HG03521 (cell line): ENCODE results near the gene EFTUD2.
"Not testable (repeated sequence)": the region's sequence is repeated elsewhere in the genome, so short reads cannot be mapped to it uniquely, and the experiment has no call there.

ENCODE experiments used
- ATAC-seq: cut with Tn5 transposase; IDR thresholded peaks from one replicate; pipeline ENCODE4 v1.9.1; 2021; ENCODE audit warnings: mild to moderate bottlenecking, moderate library complexity; ENCODE audit not compliant: unreplicated experiment

Gene EFTUD2

DNA sequence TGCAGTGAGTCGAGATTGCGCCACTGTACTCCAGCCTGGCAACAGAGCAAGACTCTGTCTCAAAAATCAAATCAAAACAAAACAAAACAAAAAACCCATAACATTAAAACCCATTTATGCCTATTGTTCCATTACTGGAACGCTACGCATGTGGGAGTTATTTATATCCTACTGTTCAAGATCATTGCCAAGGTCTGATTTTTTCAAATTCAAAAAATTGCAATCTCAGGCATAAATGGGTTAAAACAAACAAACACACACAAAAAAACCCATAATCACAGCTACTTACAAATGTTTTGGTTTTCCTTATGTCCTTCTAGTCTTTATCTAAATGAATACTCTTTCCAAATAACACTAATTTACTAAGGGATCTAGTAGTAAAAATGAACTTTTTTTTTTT lies 87.0 kb downstream of the EFTUD2 start:
- ATAC-seq, result no peak

DNA sequence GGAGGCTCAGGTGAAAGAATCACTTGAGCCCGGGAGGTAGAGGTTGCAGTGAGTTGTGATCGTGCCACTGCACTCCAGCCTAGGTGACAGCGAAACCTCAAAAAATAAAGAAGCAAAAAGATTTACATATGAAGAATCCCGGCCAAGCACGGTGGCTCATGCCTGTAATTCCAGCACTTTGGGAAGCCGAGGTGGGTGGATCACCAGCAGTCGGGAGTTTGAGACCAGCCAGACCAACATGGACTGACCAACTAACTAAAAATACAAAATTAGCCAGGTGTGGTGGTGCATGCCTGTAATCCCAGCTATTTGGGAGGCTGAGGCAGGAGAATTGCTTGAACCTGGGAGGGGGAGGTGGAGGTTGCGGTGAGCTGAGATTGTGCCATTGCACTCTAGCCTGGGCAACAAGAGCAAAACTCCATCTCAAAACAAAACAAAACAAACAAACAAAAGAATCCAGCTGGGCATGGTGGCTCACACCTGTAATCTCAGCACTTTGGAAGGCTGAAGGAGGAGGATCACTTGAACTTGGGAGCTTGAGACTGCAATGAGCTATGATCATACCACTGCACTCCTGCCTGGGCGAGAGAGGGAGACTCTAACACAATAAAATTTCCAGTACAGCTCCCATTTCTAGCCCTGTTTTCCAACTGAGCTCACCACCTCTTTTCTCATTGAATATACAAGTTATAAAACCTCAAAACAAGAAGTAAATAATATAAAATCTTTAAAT lies 90.4 kb downstream of the EFTUD2 start:
- not testable (repeated sequence) for ATAC-seq

DNA sequence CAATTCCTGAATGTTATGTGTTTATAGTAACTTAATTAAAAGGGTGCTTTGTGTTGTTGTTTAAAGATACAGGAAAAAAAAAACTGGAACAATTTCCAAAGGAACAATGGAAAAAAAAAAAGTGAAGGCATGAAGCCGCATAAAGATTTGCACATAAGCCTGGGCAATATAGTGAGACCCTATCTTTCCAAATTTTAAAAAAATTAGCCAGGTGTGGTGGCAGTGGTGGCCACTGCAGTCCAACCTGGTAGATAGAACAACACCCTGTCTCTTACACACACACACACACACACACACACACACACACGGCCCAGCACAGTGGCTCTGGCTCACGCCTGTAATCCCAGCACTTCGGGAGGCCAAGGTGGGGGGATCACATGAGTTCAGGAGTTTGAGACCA lies 91.1 kb downstream of the EFTUD2 start:
- ATAC-seq, result no peak

DNA sequence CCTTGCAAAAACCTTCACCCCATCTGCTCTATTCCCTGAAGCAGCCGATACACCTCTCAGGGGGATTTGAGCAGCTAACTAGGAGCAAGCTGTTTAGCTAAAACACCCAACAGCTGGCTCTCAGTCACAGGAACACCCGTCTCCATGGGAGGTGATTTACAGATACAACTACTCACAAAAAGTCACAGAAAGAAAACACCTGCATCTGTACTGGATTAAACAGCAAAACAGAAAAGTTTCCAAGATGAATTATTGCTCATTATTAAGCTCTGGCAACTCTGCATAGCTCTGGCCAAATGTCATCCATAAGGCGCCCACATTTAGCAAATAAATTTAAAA lies 91.5 kb downstream of the EFTUD2 start:
- ATAC-seq, result no peak

DNA sequence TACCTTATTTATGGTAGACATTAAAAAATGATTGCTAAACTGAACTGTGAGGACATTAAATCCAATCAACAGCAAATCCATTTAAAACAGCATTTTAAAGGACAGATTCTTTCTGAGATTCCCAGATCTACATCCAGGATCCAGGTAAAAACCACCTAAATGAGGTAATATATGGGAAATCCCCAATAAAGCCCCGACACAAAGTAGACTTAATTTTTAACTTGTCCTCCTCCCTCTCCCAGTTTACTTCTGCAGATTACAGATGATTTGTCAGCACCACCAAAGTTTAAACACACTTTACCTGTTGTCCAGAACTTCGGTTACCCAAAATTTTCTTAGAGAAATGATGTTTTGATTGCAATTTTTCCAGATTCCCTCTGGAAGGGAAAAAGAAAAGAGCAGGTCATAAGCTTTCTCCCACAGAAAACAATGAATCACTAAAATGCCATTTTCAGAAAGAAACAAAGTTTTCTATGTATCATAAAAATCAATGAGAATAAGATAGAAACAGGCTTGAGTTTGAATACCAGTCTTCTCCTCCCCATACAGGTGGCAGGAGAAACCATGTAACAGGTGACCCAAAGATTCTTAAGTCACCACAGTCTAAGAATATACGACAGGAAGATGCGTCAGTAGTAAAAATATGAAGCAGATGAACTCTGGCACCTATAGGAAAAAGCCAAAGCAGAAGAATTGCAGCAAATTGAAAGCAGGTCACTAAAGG lies 92.0 kb downstream of the EFTUD2 start:
- ATAC-seq, result no peak

DNA sequence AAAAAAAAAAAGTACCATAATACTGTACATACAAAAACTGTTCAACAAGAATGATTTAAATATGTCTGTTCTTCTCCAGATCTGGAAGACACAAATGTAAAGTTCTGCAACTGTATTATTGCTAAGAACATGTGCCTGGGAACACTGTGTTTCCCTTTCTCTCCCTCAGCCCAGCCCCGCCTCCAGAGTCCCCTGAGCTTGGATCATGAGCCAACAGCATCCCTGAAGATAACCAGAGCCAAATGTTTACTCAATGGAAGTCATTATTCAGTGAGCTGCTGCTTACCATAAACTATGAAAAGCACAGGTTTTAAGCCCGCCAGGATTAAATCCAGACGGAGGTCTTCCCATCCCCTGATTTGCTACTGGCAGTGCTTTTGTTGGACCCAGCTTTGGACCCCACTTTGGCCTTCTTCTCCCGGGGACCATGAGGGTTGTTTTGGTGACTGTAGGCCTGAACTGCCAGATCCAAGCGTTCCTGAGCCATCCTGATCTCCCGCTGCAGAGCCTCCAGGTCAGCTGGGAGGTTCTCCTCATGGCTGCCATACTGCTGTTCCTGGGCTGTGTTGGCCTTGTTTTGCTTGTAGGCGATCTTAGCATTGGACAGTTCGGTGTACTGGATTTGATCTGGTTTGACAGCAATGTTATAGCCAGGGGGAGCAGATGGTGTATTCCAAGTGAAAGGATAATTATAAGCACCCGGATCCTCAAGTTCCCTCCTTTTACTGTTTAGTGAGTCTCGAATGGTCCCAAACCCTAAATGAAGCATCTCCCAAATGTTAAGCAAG lies 94.7 kb downstream of the EFTUD2 start:
- ATAC-seq, result no peak

DNA sequence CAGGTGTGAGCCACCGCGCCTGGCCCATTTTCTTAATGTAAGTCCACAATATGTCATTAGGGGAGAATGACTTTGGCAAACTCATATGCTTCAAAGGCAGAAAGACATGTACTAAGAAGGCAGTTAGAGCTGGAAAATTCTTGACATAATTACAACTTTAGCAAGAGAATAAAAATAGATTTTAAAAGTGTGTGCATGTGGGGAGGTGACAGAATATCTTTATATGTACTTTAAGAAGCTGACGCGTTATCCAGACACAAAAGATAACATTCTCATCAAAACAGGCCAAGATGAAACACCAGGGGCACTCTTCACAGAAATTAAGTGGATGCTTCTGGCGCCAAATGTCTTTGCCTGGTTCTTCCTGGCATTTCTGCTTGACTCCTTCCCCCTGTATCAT lies 97.4 kb downstream of the EFTUD2 start:
- no peak for ATAC-seq
